H9 (cell line): Measurements from ENCODE around the gene AK5. TPM values are rescaled to one million over a fixed set of nuclear protein-coding genes. Genes with fewer than 3 reads are reported as not detected.

Experiments used
- DNase-seq: peaks from one replicate; pipeline ENCODE4 v3.0.0-alpha.2; 2017
- H2AFZ ChIP-seq: one replicate; pipeline ENCODE4 v1.6.1; 2013; ENCODE audit warnings: mild to moderate bottlenecking, low read length, control low read depth, moderate library complexity
- H2AK5ac ChIP-seq: 2 replicates; pipeline ENCODE4 v1.6.1; 2013; ENCODE audit warnings: low read length, control low read depth, mixed read lengths; ENCODE audit not compliant: insufficient read length
- H2BK120ac ChIP-seq: one replicate; pipeline ENCODE4 v1.6.1; 2013; ENCODE audit warnings: low read depth, mild to moderate bottlenecking, low read length, control low read depth, inconsistent platforms; ENCODE audit not compliant: poor library complexity, severe bottlenecking
- H2BK12ac ChIP-seq: 2 replicates; pipeline ENCODE4 v1.6.1; 2013; ENCODE audit warnings: low read length, control low read depth, mixed read lengths, low read depth; ENCODE audit not compliant: insufficient read length
- H2BK15ac ChIP-seq: 2 replicates; pipeline ENCODE4 v1.6.1; 2013; ENCODE audit warnings: low read depth, low read length, control low read depth
- H2BK20ac ChIP-seq: one replicate; pipeline ENCODE4 v1.6.1; 2013; ENCODE audit warnings: low read depth, mild to moderate bottlenecking, low read length, control low read depth, inconsistent platforms; ENCODE audit not compliant: poor library complexity, severe bottlenecking
- H2BK5ac ChIP-seq: 2 replicates; pipeline ENCODE4 v1.6.1; 2013; ENCODE audit warnings: low read length, control low read depth, mixed read lengths; ENCODE audit not compliant: insufficient read length
- H3K14ac ChIP-seq: 2 replicates; pipeline ENCODE4 v1.6.1; 2013; ENCODE audit warnings: low read length, control low read depth; ENCODE audit not compliant: insufficient read depth
- H3K18ac ChIP-seq: 2 replicates; pipeline ENCODE4 v1.6.1; 2013; ENCODE audit warnings: low read depth, mild to moderate bottlenecking, mixed read lengths, low read length, control low read depth; ENCODE audit not compliant: insufficient read length
- H3K23ac ChIP-seq: 2 replicates; pipeline ENCODE4 v1.6.1; 2013; ENCODE audit warnings: low read length, control low read depth, mixed read lengths, low read depth; ENCODE audit not compliant: insufficient read length
- H3K23me2 ChIP-seq: 2 replicates; pipeline ENCODE4 v1.6.1; 2013; ENCODE audit warnings: low read depth, mild to moderate bottlenecking, mixed read lengths, low read length, control low read depth; ENCODE audit not compliant: insufficient read length, poor library complexity, severe bottlenecking
- H3K27ac ChIP-seq: 2 replicates; pipeline ENCODE4 v1.5.1; 2013; ENCODE audit warnings: low read length, control low read depth, mixed read lengths, low read depth; ENCODE audit not compliant: insufficient read length
- H3K27me3 ChIP-seq: 2 replicates; pipeline ENCODE4 v1.6.1; 2013; ENCODE audit warnings: low read length, control low read depth, inconsistent platforms; ENCODE audit not compliant: insufficient read depth
- H3K4ac ChIP-seq: 2 replicates; pipeline ENCODE4 v1.6.1; 2013; ENCODE audit warnings: low read depth, mild to moderate bottlenecking, control low read depth, inconsistent platforms, low read length, moderate library complexity
- H3K4me1 ChIP-seq: 2 replicates; pipeline ENCODE4 v1.6.1; 2013; ENCODE audit warnings: low read length, control low read depth, inconsistent platforms; ENCODE audit not compliant: insufficient read depth
- H3K4me2 ChIP-seq: 2 replicates; pipeline ENCODE4 v1.6.1; 2013; ENCODE audit warnings: low read length, control low read depth, mixed read lengths; ENCODE audit not compliant: insufficient read length, insufficient read depth
- H3K56ac ChIP-seq: 2 replicates; pipeline ENCODE4 v1.6.1; 2013; ENCODE audit warnings: low read depth, mild to moderate bottlenecking, mixed read lengths, low read length, control low read depth; ENCODE audit not compliant: insufficient read length
- H3K79me1 ChIP-seq: 2 replicates; pipeline ENCODE4 v1.6.1; 2013; ENCODE audit warnings: low read depth, mild to moderate bottlenecking, moderate library complexity, low read length, control low read depth, inconsistent platforms; ENCODE audit not compliant: insufficient read depth, poor library complexity, severe bottlenecking
- H3K79me2 ChIP-seq: 2 replicates; pipeline ENCODE4 v1.6.1; 2013; ENCODE audit warnings: low read length, control low read depth, inconsistent platforms; ENCODE audit not compliant: insufficient read depth
- H3K9ac ChIP-seq: 2 replicates; pipeline ENCODE4 v1.6.1; 2013; ENCODE audit warnings: low read length, control low read depth, mixed read lengths; ENCODE audit not compliant: insufficient read length; ENCODE audit errors: extremely low read depth
- H3K9me3 ChIP-seq: one replicate; pipeline ENCODE4 v1.6.1; 2013; ENCODE audit warnings: low read depth, low read length, inconsistent platforms; ENCODE audit not compliant: control insufficient read depth
- H3T11ph ChIP-seq: one replicate; pipeline ENCODE4 v1.6.1; 2013; ENCODE audit warnings: mild to moderate bottlenecking, low read length, control low read depth, inconsistent platforms
- H4K20me1 ChIP-seq: one replicate; pipeline ENCODE4 v1.6.1; 2013; ENCODE audit not compliant: control insufficient read depth, insufficient read length, insufficient read depth
- H4K5ac ChIP-seq: 2 replicates; pipeline ENCODE4 v1.6.1; 2013; ENCODE audit warnings: low read depth, mild to moderate bottlenecking, mixed read lengths, low read length, control low read depth; ENCODE audit not compliant: insufficient read length
- H4K8ac ChIP-seq: replicated peaks from 2 replicates; pipeline ENCODE4 v1.6.1; 2013; ENCODE audit warnings: low read length, control low read depth, mixed read lengths, low read depth; ENCODE audit not compliant: insufficient read length
- H4K91ac ChIP-seq: 2 replicates; pipeline ENCODE4 v1.6.1; 2013; ENCODE audit warnings: low read depth, mild to moderate bottlenecking, moderate library complexity, mixed read lengths, low read length, control low read depth; ENCODE audit not compliant: insufficient read length
- H3K27ac Mint-ChIP-seq, 3 experiments: 2 replicates in 2 of 3; 3 replicates in 1 of 3; pipeline ENCODE4 v1.8.0; 2020 to 2021; ENCODE audit warnings: mixed read lengths in 3 of 3, mild to moderate bottlenecking in 1 of 3, moderate library complexity in 1 of 3
- H3K27me3 Mint-ChIP-seq: 2 replicates; pipeline ENCODE4 v1.8.0; 2021; ENCODE audit warnings: low read depth, mild to moderate bottlenecking, moderate library complexity, mixed read lengths
- H3K36me3 Mint-ChIP-seq, 3 experiments: 2 replicates in 2 of 3; 3 replicates in 1 of 3; pipeline ENCODE4 v1.8.0; 2020 to 2021; ENCODE audit warnings: low read depth in 3 of 3, mixed read lengths in 3 of 3; ENCODE audit not compliant: insufficient read depth in 1 of 3
- H3K4me1 Mint-ChIP-seq, 2 experiments: 2 replicates each; pipeline ENCODE4 v1.8.0; 2020; ENCODE audit warnings: mixed read lengths in 2 of 2
- H3K4me3 Mint-ChIP-seq, 2 experiments: 2 replicates in 1 of 2; 3 replicates in 1 of 2; pipeline ENCODE4 v1.8.0; 2020 to 2021; ENCODE audit warnings: mild to moderate bottlenecking in 2 of 2, mixed read lengths in 2 of 2, moderate library complexity in 1 of 2
- H3K9me3 Mint-ChIP-seq, 2 experiments: 2 replicates in 1 of 2; 3 replicates in 1 of 2; pipeline ENCODE4 v1.8.0; 2020; ENCODE audit warnings: mild to moderate bottlenecking in 2 of 2, mixed read lengths in 2 of 2, moderate library complexity in 1 of 2
- CTCF ChIP-seq: fragments of 200-600 bp; sonication (generic); conservative IDR thresholded peaks from 3 replicates; pipeline ENCODE4 v1.8.0; 2021; ENCODE audit warnings: antibody characterized with exemption, mild to moderate bottlenecking
- WGBS: extraction: QIAGEN DNeasy Blood & Tissue Kit; methylation state at CpG from one replicate; pipeline ENCODE4 v1.1.7; 2013; ENCODE audit warnings: missing lambda C conversion rate, low lambda C conversion rate, mixed read lengths; ENCODE audit not compliant: insufficient read length; ENCODE audit errors: extremely low coverage; 5-methylcytosine and 5-hydroxymethylcytosine counted together
- total RNA-seq: library from RNA; stranded (reverse); gene quantifications from 2 replicates; pipeline ENCODE4 v1.2.1, GENCODE V29; 2021

Gene AK5
- total RNA-seq, 1 experiment from 2014 or later = 2.5 TPM

- H3K27me3 Mint-ChIP-seq = no peaks in the 10 kb centered on the region
- no peaks in the 10 kb centered on the region for H3K9me3 ChIP-seq
- H2BK12ac ChIP-seq = no peak overlapping the region
- no peaks in the 10 kb centered on the region for H4K20me1 ChIP-seq
- WGBS = no CpG with 5 or more reads among the region's 4 CpGs
- H3T11ph ChIP-seq = no peak overlapping the region
- no peaks in the 10 kb centered on the region for H3K36me3 Mint-ChIP-seq
- no peak for TF ChIP-seq CTCF
- H3K23ac ChIP-seq = no peak overlapping the region
- no peaks in the 10 kb centered on the region for H3K4me1 ChIP-seq
- H4K5ac ChIP-seq = no peak overlapping the region
- peak overlapping the region in 2 of 3 experiments; percentile 17 to 76; a peak in 1 of 7 replicates for H3K27ac Mint-ChIP-seq
- peak overlapping the region; percentile 36 for H3K14ac ChIP-seq
- no peaks in the 10 kb centered on the region for H3K79me1 ChIP-seq
- no peaks in the 10 kb centered on the region for H3K23me2 ChIP-seq
- no peak overlapping the region for H3K4ac ChIP-seq
- H4K8ac ChIP-seq = no peak overlapping the region
- H3K4me1 Mint-ChIP-seq = peaks cover 0 to 12% of the 10 kb centered on the region in 2 experiments; a peak in 3 of 4 replicates
- H2BK120ac ChIP-seq = no peak overlapping the region
- H2BK20ac ChIP-seq = no peak overlapping the region
- H3K9ac ChIP-seq = no peak overlapping the region
- no peak overlapping the region for H2BK15ac ChIP-seq
- H3K27ac ChIP-seq = no peak overlapping the region
- H3K56ac ChIP-seq = no peak overlapping the region
- no peak overlapping the region for H3K4me2 ChIP-seq
- no peak overlapping the region for H2AFZ ChIP-seq
- no peak overlapping the region for H3K4me3 Mint-ChIP-seq
- H4K91ac ChIP-seq = no peak overlapping the region
- no peak overlapping the region for H2AK5ac ChIP-seq
- DNase-seq = no peak
- no peak overlapping the region for H3K18ac ChIP-seq
- no peaks in the 10 kb centered on the region for H3K27me3 ChIP-seq
- H3K9me3 Mint-ChIP-seq = no peaks in the 10 kb centered on the region
- no peaks in the 10 kb centered on the region for H3K79me2 ChIP-seq
- no peak overlapping the region for H2BK5ac ChIP-seq
Measured at GRCh38 chr1:77539519-77540142, 257.8 kb downstream of the AK5 start.
